KMS-11 (cell line): ENCODE data around the gene GART.

Source experiments
- H2AFZ ChIP-seq: fragments of 200-600 bp; sonication (generic); 2 replicates; pipeline ENCODE4 v1.6.1; 2016; ENCODE audit warnings: antibody characterized with exemption, mixed run types, low read depth
- H3K27ac ChIP-seq: fragments of 200-600 bp; sonication (generic); 2 replicates; pipeline ENCODE4 v1.6.1; 2016; ENCODE audit warnings: mild to moderate bottlenecking, mixed run types
- H3K27me3 ChIP-seq: fragments of 200-600 bp; sonication (generic); 2 replicates; pipeline ENCODE4 v1.6.1; 2017; ENCODE audit warnings: mild to moderate bottlenecking, low read depth, mixed run types, moderate library complexity; ENCODE audit not compliant: insufficient read depth
- H3K36me3 ChIP-seq: fragments of 200-600 bp; sonication (generic); 2 replicates; pipeline ENCODE4 v1.6.1; 2017; ENCODE audit warnings: mild to moderate bottlenecking, mixed run types; ENCODE audit not compliant: insufficient read depth
- H3K4me1 ChIP-seq: fragments of 200-600 bp; sonication (generic); 2 replicates; pipeline ENCODE4 v1.6.1; 2016; ENCODE audit warnings: mild to moderate bottlenecking, low read depth, mixed run types; ENCODE audit not compliant: poor library complexity, severe bottlenecking
- H3K4me2 ChIP-seq: fragments of 200-600 bp; sonication (generic); 2 replicates; pipeline ENCODE4 v1.7.0; 2016; ENCODE audit warnings: mild to moderate bottlenecking, mixed run types
- H3K4me3 ChIP-seq: fragments of 200-600 bp; sonication (generic); IDR thresholded peaks from 2 replicates; pipeline ENCODE4 v1.6.1; 2017; ENCODE audit warnings: low read depth, low read length, mixed read lengths; ENCODE audit not compliant: insufficient read depth
- H3K79me2 ChIP-seq: fragments of 200-600 bp; sonication (generic); 2 replicates; pipeline ENCODE4 v1.6.1; 2016; ENCODE audit warnings: low read depth, mixed run types; ENCODE audit not compliant: insufficient read depth
- H3K9ac ChIP-seq: fragments of 200-600 bp; sonication (generic); 2 replicates; pipeline ENCODE4 v1.6.1; 2016; ENCODE audit warnings: mild to moderate bottlenecking, mixed run types
- H4K20me1 ChIP-seq: fragments of 200-600 bp; sonication (generic); 2 replicates; pipeline ENCODE4 v1.6.1; 2016; ENCODE audit warnings: mild to moderate bottlenecking, mixed run types; ENCODE audit not compliant: insufficient read depth
- CTCF ChIP-seq: fragments of 200-600 bp; sonication (generic); conservative IDR thresholded peaks from 2 replicates; pipeline ENCODE4 v1.6.1; 2017; ENCODE audit warnings: low read depth, mild to moderate bottlenecking, antibody characterized with exemption, low read length, moderate library complexity, mixed read lengths

Gene GART

GRCh38 chr21:33488936-33489335, 53.0 kb downstream of the GART start:
- H3K36me3 ChIP-seq = no peaks in the 10 kb centered on the region
- H3K4me3 ChIP-seq = no peak overlapping the region
- no peaks in the 10 kb centered on the region for H4K20me1 ChIP-seq
- no peaks in the 10 kb centered on the region for H3K79me2 ChIP-seq
- H2AFZ ChIP-seq = no peak overlapping the region
- H3K9ac ChIP-seq = no peak overlapping the region
- no peaks in the 10 kb centered on the region for H3K27me3 ChIP-seq
- H3K4me1 ChIP-seq = peaks cover 15% of the 10 kb centered on the region
- no peak overlapping the region for H3K27ac ChIP-seq
- no peak for TF ChIP-seq CTCF
- no peak overlapping the region for H3K4me2 ChIP-seq

- Histone ChIP-seq H3K4me1 (peaks cover 15% of the 10 kb centered on the region), H3K36me3 (no peaks in the 10 kb centered on the region), H3K27me3 (no peaks in the 10 kb centered on the region), H3K4me2 (no peak overlapping the region), H3K9ac (no peak overlapping the region), H3K4me3 (no peak overlapping the region), H3K27ac (no peak overlapping the region), H2AFZ (no peak overlapping the region), H4K20me1 (no peaks in the 10 kb centered on the region), H3K79me2 (no peaks in the 10 kb centered on the region)
- no peak for TF ChIP-seq CTCF
Observed at GRCh38 chr21:33487996-33488395, 53.9 kb downstream of the GART start.

- H3K4me3 ChIP-seq = no peak overlapping the region
- no peak overlapping the region for H2AFZ ChIP-seq
- H3K36me3 ChIP-seq = no peaks in the 10 kb centered on the region
- peaks cover 13% of the 10 kb centered on the region for H3K4me1 ChIP-seq
- peaks cover 16% of the 10 kb centered on the region for H3K79me2 ChIP-seq
- H3K27me3 ChIP-seq = no peaks in the 10 kb centered on the region; the same call in 1 of the 2 replicates
- no peak overlapping the region for H3K9ac ChIP-seq
- no peak for TF ChIP-seq CTCF
- H3K4me2 ChIP-seq = no peak overlapping the region
- H3K27ac ChIP-seq = no peak overlapping the region
- H4K20me1 ChIP-seq = no peaks in the 10 kb centered on the region
Observed at GRCh38 chr21:33481314-33481943, 60.5 kb downstream of the GART start.

- H3K79me2 ChIP-seq = peaks cover 24% of the 10 kb centered on the region
- no peaks in the 10 kb centered on the region; the same call in 1 of the 2 replicates for H3K27me3 ChIP-seq
- H3K4me1 ChIP-seq = peaks cover 13% of the 10 kb centered on the region
- peak overlapping the region; percentile 27 for H3K4me2 ChIP-seq
- H4K20me1 ChIP-seq = no peaks in the 10 kb centered on the region
- peak overlapping the region; percentile 56 for H3K27ac ChIP-seq
- H3K36me3 ChIP-seq = no peaks in the 10 kb centered on the region
- H3K4me3 ChIP-seq = no peak overlapping the region
- peak overlapping the region; percentile 81 for H2AFZ ChIP-seq
- TF ChIP-seq CTCF = no peak
- peak overlapping the region; percentile 65 for H3K9ac ChIP-seq
Observed at GRCh38 chr21:33480481-33481103, 61.3 kb downstream of the GART start.
